ENCODE results near the gene UMOD.

Gene UMOD

DNA sequence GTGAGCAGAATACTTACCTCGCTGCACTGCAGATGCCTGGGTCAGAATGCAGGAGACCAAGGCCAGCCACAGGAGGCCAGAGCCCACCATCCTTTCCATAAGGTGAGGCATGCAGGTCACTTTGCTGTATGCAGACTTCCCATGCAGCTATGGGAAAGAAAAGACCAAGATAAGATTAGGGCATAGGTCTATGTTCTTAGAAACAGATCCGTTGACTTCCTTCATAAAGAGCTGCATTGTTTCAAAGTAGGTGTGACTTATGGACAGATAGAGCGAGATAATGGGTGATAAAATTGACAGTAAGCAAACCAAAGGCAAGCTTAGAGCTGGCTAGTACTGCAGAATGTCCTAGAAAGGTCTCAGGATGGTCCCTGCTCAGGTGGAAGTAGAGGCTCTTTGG, 26.2 kb downstream of the UMOD start:
- TF ChIP-seq REST (IDR thresholded peaks at IDR 0.05; ENCODE audit: low read depth) = no peak
- no peak for TF ChIP-seq NFIC (IDR thresholded peaks at IDR 0.05)
- TF ChIP-seq YY1 (IDR thresholded peaks at IDR 0.05; ENCODE audit: low read depth) = no peak
- TF ChIP-seq TCF12 (IDR thresholded peaks at IDR 0.05; ENCODE audit: low read depth) = no peak
- TF ChIP-seq RAD21 (IDR thresholded peaks at IDR 0.05; ENCODE audit: low read depth) = no peak
- TF ChIP-seq, protein P1, sequence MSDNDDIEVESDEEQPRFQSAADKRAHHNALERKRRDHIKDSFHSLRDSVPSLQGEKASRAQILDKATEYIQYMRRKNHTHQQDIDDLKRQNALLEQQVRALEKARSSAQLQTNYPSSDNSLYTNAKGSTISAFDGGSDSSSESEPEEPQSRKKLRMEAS (IDR thresholded peaks at IDR 0.05) = no peak
- TF ChIP-seq TEAD4 (IDR thresholded peaks at IDR 0.05) = no peak
- no peak for TF ChIP-seq ZBTB7A (IDR thresholded peaks at IDR 0.05; ENCODE audit: low read depth)
- no peak for TF ChIP-seq CREB1 (IDR thresholded peaks at IDR 0.05; ENCODE audit: low read depth)
- TF ChIP-seq CEBPB (IDR thresholded peaks at IDR 0.05) = no peak
- no peak for TF ChIP-seq TAF1 (IDR thresholded peaks at IDR 0.05; ENCODE audit: low read depth)
- TF ChIP-seq EGR1 (IDR thresholded peaks at IDR 0.05) = no peak
- TF ChIP-seq EP300 (IDR thresholded peaks at IDR 0.05; ENCODE audit: borderline replicate concordance) = no peak
- TF ChIP-seq FOXM1 (IDR thresholded peaks at IDR 0.05; ENCODE audit: borderline replicate concordance, low read depth) = no peak
- no peak for TF ChIP-seq USF1 (IDR thresholded peaks at IDR 0.05)

DNA sequence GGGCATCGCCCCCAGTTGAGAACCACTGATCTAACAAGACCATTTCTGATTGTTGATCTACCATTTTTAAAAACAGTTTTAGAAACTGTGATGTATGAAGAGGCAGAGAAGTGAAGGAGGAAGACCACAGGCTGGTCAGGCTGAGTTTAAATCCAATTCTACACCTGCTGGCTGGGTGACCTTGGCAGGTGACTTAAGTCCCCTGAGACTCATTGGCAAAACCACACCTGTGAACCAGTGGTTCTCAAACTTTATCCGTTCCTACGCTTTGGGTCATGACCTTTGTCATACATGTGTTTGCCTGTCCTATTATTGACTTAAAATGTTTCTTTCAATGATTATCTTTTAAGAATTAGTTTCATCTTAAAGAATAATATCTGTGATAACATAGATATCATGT, 27.5 kb downstream of the UMOD start:
- TF ChIP-seq NFIC (IDR thresholded peaks at IDR 0.05) = no peak
- TF ChIP-seq TAF1 (IDR thresholded peaks at IDR 0.05; ENCODE audit: low read depth) = no peak
- TF ChIP-seq YY1 (IDR thresholded peaks at IDR 0.05; ENCODE audit: low read depth) = no peak
- TF ChIP-seq EP300 (IDR thresholded peaks at IDR 0.05; ENCODE audit: borderline replicate concordance) = no peak
- TF ChIP-seq, protein P1 (IDR thresholded peaks at IDR 0.05) = no peak

DNA sequence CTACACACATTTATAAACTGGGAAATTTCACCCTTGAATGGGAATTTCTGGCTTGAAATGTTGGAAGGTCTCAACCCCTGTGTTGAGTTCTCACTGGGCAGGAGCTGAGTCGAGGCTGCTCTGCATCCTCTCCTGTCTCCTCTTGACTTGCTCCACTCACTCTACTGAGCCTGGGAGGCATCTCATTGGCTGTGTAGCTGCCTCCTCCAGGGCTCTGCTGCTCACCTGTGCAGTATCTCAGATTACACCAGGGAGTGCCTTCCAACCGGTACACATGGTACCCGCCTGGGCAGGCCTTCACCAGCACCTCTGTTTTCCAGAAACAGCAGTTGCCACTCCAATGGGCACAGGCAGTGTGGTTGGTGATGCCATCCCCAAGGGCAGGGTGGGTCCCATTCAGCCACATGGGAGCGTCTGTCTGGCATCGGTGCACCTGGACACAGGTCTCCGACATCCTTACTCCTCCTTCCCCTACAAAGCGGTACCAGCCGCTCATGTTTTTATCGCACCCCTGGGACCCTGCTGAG, 28.9 kb downstream of the UMOD start:
- TF ChIP-seq EGR1 (IDR thresholded peaks at IDR 0.05) = no peak
- TF ChIP-seq YY1 (IDR thresholded peaks at IDR 0.05; ENCODE audit: low read depth) = no peak
- no peak for TF ChIP-seq CEBPB (IDR thresholded peaks at IDR 0.05)
- TF ChIP-seq REST (IDR thresholded peaks at IDR 0.05; ENCODE audit: low read depth) = no peak
- TF ChIP-seq TEAD4 (IDR thresholded peaks at IDR 0.05) = no peak
- TF ChIP-seq USF1 (IDR thresholded peaks at IDR 0.05) = no peak
- no peak for TF ChIP-seq FOXM1 (IDR thresholded peaks at IDR 0.05; ENCODE audit: borderline replicate concordance, low read depth)
- no peak for TF ChIP-seq EP300 (IDR thresholded peaks at IDR 0.05; ENCODE audit: borderline replicate concordance)
- TF ChIP-seq, protein P1 (IDR thresholded peaks at IDR 0.05) = no peak
- TF ChIP-seq CREB1 (IDR thresholded peaks at IDR 0.05; ENCODE audit: low read depth) = no peak
- TF ChIP-seq RAD21 (IDR thresholded peaks at IDR 0.05; ENCODE audit: low read depth) = no peak
- no peak for TF ChIP-seq ZBTB7A (IDR thresholded peaks at IDR 0.05; ENCODE audit: low read depth)
- TF ChIP-seq TCF12 (IDR thresholded peaks at IDR 0.05; ENCODE audit: low read depth) = no peak

GRCh38 chr16:20322696-20323095, 29.8 kb downstream of the UMOD start:
- TF ChIP-seq ZBTB7A (IDR thresholded peaks at IDR 0.05; ENCODE audit: low read depth) (no peak), YY1 (IDR thresholded peaks at IDR 0.05; ENCODE audit: low read depth) (no peak)

DNA sequence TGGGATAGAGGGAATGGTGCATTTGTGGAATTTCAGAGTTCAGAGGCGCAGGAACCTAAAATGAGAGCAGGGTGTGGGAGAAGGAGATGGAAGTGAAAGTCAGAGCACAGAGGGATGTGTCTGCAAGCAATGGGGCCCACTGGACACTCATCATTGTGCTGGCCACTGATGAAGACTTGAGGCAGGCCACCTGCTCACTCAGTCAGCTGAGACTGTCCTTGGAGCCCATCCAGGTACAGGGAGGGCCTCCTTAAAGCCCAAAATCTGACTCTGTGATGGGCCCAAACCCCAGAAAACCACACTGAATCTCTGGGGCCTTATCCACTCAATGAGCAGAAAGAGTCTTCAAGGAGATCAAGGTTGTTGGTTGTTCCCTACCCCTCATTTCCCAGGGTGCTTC, 30.8 kb downstream of the UMOD start:
- TF ChIP-seq USF1 (IDR thresholded peaks at IDR 0.05) (no peak), CREB1 (IDR thresholded peaks at IDR 0.05; ENCODE audit: low read depth) (no peak), TAF1 (IDR thresholded peaks at IDR 0.05; ENCODE audit: low read depth) (no peak), ZBTB7A (IDR thresholded peaks at IDR 0.05; ENCODE audit: low read depth) (no peak)

- TF ChIP-seq EGR1 (IDR thresholded peaks at IDR 0.05) (no peak), EP300 (IDR thresholded peaks at IDR 0.05; ENCODE audit: borderline replicate concordance) (no peak), ZBTB7A (IDR thresholded peaks at IDR 0.05; ENCODE audit: low read depth) (no peak), REST (IDR thresholded peaks at IDR 0.05; ENCODE audit: low read depth) (no peak), CEBPB (IDR thresholded peaks at IDR 0.05) (no peak), CREB1 (IDR thresholded peaks at IDR 0.05; ENCODE audit: low read depth) (no peak), TAF1 (IDR thresholded peaks at IDR 0.05; ENCODE audit: low read depth) (no peak), USF1 (IDR thresholded peaks at IDR 0.05) (no peak), RAD21 (IDR thresholded peaks at IDR 0.05; ENCODE audit: low read depth) (no peak), NFIC (IDR thresholded peaks at IDR 0.05) (no peak), TEAD4 (IDR thresholded peaks at IDR 0.05) (no peak), YY1 (IDR thresholded peaks at IDR 0.05; ENCODE audit: low read depth) (no peak), TCF12 (IDR thresholded peaks at IDR 0.05; ENCODE audit: low read depth) (no peak), FOXM1 (IDR thresholded peaks at IDR 0.05; ENCODE audit: borderline replicate concordance, low read depth) (no peak)
- TF ChIP-seq, protein P1 (IDR thresholded peaks at IDR 0.05) = no peak
Observed at GRCh38 chr16:20320592-20320991, 31.9 kb downstream of the UMOD start.

All from Ishikawa (cell line).